WERI-Rb-1 (cell line): Measurements from ENCODE around the gene SLC9C1.

Source experiments
- DNase-seq: peaks from one replicate; pipeline ENCODE4 v3.0.0-alpha.2; 2020
- H3K27ac ChIP-seq: fragments of 250-450 bp; sonication (Bioruptor Pico); 2 replicates; pipeline ENCODE4 v1.5.1; 2020; ENCODE audit warnings: mild to moderate bottlenecking, moderate library complexity
- H3K27me3 ChIP-seq: fragments of 250-450 bp; sonication (Bioruptor Pico); 2 replicates; pipeline ENCODE4 v1.5.1; 2021; ENCODE audit warnings: mild to moderate bottlenecking, low read depth, moderate library complexity; ENCODE audit not compliant: insufficient read depth, severe bottlenecking
- H3K36me3 ChIP-seq: fragments of 250-450 bp; sonication (Bioruptor Pico); 2 replicates; pipeline ENCODE4 v1.5.1; 2020; ENCODE audit warnings: mild to moderate bottlenecking, moderate library complexity
- H3K4me3 ChIP-seq: 2 replicates; pipeline ENCODE4 v1.5.1; 2011; ENCODE audit warnings: low read depth, mild to moderate bottlenecking, control low read depth, low read length
- H3K9me3 ChIP-seq: fragments of 250-450 bp; sonication (Bioruptor Pico); 2 replicates; pipeline ENCODE4 v1.5.1; 2021; ENCODE audit warnings: mild to moderate bottlenecking, moderate library complexity; ENCODE audit not compliant: severe bottlenecking
- TF ChIP-seq, protein P1 (sequence below): IDR thresholded peaks from 2 replicates; pipeline ENCODE4 v1.5.1; 2011; ENCODE audit warnings: low read depth, mild to moderate bottlenecking, control low read depth, inconsistent platforms, low read length

SLC9C1 gene

DNA sequence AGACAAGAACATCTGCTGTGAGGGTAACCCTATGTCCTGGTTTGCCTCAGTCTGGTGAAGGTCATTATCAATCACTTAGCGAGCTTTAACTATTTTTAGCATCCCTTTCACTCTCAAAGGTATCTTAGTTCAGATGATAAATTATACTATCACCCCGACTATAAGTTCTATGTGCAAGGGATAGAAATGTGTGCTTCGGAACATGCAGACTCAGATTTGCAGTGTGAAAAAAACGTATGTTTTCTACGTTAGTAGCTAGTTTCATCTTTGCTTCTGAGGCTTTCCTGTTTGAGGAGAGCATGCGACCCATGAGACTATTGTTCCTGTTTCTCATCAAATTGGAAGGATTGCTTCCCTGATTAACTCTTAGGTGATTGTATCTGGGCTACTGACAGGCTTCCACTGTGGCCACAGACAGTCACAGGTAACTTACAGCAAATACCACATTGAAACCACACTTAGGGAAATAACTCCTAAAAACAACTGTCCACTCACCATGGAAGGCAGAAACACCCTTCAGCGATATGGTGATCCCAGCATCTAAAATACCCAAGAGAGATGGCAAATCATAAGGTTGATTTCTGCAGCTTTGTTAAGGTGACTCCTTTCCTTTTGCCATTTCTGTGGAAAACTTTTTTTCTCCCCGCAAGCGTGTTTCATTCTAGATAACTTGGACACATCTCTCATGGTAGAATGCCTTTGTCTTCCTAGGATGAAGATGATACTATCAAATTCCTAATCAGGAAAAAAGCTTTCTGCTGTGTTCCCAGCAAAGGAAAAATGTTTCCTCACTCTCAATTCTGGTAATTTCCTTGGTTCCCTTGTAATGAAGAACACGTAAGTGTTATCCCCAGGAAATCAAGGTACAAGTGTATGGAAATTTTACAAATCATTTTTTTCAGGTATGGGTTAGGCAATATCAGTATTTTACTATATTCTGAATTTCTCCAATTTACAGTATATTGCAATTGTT is 166.2 kb downstream of the SLC9C1 start:
- no peak for DNase-seq
- H3K36me3 ChIP-seq = no peaks in the 10 kb centered on the region
- no peaks in the 10 kb centered on the region for H3K9me3 ChIP-seq
- H3K4me3 ChIP-seq = no peak overlapping the region
- TF ChIP-seq, protein P1, sequence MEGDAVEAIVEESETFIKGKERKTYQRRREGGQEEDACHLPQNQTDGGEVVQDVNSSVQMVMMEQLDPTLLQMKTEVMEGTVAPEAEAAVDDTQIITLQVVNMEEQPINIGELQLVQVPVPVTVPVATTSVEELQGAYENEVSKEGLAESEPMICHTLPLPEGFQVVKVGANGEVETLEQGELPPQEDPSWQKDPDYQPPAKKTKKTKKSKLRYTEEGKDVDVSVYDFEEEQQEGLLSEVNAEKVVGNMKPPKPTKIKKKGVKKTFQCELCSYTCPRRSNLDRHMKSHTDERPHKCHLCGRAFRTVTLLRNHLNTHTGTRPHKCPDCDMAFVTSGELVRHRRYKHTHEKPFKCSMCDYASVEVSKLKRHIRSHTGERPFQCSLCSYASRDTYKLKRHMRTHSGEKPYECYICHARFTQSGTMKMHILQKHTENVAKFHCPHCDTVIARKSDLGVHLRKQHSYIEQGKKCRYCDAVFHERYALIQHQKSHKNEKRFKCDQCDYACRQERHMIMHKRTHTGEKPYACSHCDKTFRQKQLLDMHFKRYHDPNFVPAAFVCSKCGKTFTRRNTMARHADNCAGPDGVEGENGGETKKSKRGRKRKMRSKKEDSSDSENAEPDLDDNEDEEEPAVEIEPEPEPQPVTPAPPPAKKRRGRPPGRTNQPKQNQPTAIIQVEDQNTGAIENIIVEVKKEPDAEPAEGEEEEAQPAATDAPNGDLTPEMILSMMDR = no peak
- no peaks in the 10 kb centered on the region for H3K27me3 ChIP-seq
- no peak overlapping the region for H3K27ac ChIP-seq

DNA sequence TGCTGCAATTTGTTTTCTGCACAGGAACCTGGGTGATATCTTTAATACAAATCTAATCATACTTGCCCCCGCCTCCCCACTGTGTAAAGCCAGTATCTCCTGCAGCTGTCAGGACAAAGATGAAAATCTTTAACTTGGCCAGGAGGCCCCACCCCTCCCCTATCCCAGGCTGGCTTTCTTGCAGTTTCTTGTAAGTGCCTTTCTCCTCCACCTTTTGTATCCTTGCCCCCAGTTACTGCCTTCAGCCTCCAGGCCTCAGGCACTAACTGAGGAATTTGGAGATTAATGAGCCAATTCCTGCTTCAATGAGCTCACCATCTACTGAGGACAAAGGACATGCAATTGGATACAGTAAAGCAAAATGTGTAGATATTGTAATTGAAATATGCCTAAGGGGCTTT is 167.5 kb downstream of the SLC9C1 start:
- Histone ChIP-seq H3K4me3 (no peak overlapping the region), H3K36me3 (no peaks in the 10 kb centered on the region), H3K27me3 (no peaks in the 10 kb centered on the region), H3K27ac (no peak overlapping the region), H3K9me3 (no peaks in the 10 kb centered on the region)
- no peak for DNase-seq
- TF ChIP-seq, protein P1 = no peak

DNA sequence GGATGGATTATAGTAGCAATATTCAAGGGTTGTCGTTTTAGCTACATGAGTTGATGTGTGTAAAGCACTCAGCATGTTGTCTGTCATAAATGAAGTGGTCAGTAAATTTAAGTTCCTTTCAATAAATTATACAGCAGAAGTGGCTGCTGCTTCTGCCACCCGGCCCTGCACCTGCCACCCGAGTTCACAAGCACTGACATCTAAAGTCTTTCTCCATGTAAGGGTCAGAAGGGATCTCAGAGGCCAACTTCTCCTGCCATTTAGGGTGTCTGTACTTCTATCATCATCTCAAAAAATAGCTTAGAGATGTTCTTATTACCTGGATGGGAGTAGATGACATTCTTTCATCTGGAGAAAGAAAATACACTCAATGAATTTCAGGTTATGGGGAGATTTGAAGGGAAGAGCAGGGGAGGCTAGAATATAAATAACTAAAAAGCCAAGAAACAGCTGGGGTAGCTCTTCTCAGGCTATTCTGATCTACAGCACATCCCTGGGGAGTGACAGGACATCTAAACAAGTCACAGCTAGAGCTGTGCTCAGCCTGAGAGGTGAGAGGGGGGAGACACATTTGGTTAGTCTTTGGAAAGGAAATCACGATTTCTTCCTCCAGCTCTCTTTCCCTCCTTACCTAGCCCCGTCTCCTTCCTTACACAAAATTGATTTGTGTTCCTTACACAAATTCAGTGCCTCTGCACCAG is 169.0 kb downstream of the SLC9C1 start:
- H3K9me3 ChIP-seq = no peaks in the 10 kb centered on the region
- no peak for DNase-seq
- H3K27me3 ChIP-seq = no peaks in the 10 kb centered on the region
- H3K27ac ChIP-seq = no peak overlapping the region
- no peak overlapping the region for H3K4me3 ChIP-seq
- H3K36me3 ChIP-seq = no peaks in the 10 kb centered on the region
- TF ChIP-seq, protein P1 = no peak

DNA sequence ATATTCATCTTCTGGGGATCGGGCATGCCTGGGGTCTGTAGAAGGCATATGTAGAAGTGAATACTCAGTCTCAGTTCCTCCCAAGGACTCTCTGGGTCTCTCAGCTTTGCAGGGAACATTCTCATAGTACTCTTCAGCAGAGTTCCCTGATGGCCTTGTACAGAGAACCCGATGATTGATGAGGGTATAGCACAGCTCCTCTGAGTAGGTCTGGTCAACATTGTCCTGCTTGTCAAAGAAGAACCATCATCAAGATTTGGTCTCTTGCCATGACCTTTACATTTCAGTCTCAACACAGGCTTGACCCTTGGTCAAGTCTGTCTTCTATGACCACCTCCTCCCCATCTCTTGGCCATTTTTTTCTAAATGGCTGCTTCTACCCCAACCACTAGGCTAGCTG is 170.5 kb downstream of the SLC9C1 start:
- Histone ChIP-seq H3K4me3 (no peak overlapping the region), H3K27me3 (no peaks in the 10 kb centered on the region), H3K27ac (no peak overlapping the region), H3K36me3 (no peaks in the 10 kb centered on the region), H3K9me3 (no peaks in the 10 kb centered on the region)
- DNase-seq = no peak
- TF ChIP-seq, protein P1 = no peak

DNA sequence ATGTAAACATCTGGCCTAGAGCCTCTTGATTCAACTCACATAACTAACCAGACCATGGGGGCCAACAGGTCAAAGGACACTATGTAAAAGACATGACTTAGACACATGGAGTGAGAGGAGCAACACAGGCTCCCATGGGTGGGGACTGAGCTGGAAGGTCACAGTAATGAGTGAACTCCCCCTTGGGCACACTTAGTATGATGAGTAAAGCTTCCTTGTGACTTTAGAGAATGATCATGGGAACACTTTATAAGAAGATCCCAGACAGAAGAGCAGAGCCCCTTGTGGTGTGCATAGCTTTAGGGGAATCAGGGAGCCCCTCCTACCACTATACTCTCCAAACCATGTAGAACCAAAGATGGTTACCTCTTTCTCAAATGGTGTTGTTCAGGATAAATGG is 171.1 kb downstream of the SLC9C1 start:
- Histone ChIP-seq H3K4me3 (no peak overlapping the region), H3K27me3 (no peaks in the 10 kb centered on the region), H3K27ac (no peak overlapping the region), H3K36me3 (no peaks in the 10 kb centered on the region), H3K9me3 (no peaks in the 10 kb centered on the region)
- DNase-seq = no peak
- TF ChIP-seq, protein P1 = no peak
